C1 segment of cervical spinal cord (tissue), 14 donors: Measurements from ENCODE around the gene CKLF.
"Not testable (repeated sequence)": the region's sequence is repeated elsewhere in the genome, so short reads cannot be mapped to it uniquely, and the experiment has no call there.

Experiments
- DNase-seq, 14 donors: peaks; one replicate each; lab custom pipeline; 2025; lab: John Stamatoyannopoulos, UW

Gene CKLF

DNA sequence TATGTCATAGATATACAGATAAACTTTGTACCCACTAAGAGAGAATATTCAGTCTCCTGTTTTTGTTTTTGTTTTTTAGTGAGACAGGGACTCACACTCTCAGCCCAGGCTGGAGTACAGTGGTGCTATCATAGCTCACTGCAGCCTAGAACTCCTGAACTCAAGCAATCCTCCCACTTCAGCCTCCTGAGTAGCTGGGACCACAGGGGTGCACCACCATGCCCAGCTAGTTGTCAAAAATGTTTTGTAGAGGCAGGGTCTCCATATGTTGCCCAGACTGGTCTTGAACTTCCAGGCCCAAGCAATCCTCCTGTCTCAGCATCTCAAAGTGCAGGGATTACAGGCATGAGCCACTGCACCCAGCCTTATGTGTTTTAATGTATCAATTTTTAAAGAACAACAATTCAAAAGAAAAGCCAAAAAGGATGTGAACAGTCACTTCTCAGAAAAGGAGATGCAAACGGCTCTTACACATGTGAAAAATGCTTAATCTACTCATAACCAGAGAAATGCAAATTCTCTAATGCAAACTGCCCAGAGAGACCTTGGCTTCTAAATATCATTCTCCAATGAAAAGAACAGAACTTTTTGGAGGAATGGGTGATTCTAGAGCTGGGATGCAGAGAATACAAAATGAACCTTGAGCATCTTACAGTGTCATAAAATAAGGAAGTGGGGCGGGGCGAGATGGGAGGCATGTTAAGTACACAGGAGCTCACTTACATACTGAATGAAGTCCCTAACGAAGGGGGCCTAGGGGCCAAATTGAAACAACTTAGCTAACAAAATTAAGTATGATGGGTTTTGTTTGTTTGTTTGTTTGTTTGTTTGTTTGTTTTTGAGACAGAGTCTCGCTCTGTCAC lies 44.8 kb downstream of the CKLF start:
- no peak for DNase-seq

DNA sequence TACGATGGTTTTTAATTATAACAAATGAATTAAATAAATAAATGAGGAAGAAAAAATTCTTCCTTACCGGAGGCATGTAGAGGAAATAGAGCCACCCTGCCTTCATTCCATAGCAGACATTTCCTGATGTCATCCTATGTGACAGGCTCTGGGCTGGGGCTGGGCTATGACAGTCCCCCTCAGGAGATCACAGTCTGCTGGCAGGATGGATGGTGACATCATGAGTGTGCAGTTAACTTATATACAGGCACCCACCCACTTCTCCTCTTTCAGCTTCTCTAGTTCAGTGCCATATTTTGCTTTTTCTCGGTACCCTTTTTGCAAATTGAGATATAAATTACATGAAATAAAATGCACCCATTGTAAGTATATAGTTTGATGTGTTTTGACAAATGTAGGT lies 45.7 kb downstream of the CKLF start:
- no peak for DNase-seq

DNA sequence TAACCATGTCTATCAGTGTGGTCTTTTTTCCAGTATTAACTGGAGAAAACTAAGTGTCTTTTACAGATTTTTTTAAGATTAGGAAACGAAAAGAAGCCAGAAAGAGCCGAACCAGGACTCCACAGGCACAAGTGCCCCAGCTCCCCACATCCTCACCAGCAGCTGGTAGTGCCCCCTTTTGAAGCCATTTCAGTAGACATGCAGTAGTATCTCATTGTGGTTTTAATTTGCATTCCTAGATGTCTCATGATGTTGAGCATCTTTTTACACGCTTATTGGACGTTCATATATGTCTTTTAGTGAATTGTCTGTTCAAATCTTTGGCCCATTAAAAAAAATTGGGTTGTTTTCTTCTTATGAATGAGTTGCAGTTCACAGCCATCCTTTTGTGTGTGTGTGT lies 47.4 kb downstream of the CKLF start:
- no peak for DNase-seq

DNA sequence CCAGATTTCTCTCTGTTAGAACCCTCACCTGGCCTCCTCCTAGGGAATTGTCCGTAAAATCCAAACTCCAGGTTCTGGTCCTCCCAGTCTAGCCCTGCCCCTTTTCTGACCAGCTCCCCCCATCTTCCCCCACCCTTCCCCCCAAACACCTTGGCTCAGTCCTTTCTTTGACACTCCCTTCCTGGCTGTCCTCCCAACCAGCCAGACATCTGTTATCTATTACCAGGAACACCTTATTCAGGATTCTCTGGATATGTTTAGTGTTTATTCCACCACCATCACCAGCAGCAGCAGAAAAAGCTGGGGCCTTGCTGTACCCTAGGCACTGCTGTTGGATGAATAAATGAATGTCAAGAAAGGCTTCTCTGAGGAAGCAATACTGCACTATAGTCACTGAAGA lies 48.1 kb downstream of the CKLF start:
- no peak for DNase-seq

DNA sequence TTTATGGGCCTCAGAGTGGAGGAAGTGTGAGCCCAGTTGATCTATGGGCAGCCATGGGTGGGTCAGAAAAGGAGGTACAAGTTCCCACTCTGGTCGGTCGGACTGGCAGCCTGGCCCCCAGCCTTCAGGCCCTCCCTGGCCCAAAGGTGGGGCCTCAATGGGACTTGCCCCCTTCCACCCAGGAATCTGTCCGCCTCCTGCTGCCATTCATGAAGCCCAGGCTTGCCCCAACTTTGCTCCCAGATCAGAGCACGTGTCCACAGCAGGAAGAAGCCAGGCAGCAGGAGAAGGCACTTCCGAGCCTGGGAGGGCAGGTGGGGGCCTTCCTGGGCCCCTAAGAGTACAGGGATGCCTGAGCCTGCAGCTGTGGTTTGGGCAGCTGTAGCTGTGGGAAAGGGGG lies 49.1 kb downstream of the CKLF start:
- DNase-seq: no peak

DNA sequence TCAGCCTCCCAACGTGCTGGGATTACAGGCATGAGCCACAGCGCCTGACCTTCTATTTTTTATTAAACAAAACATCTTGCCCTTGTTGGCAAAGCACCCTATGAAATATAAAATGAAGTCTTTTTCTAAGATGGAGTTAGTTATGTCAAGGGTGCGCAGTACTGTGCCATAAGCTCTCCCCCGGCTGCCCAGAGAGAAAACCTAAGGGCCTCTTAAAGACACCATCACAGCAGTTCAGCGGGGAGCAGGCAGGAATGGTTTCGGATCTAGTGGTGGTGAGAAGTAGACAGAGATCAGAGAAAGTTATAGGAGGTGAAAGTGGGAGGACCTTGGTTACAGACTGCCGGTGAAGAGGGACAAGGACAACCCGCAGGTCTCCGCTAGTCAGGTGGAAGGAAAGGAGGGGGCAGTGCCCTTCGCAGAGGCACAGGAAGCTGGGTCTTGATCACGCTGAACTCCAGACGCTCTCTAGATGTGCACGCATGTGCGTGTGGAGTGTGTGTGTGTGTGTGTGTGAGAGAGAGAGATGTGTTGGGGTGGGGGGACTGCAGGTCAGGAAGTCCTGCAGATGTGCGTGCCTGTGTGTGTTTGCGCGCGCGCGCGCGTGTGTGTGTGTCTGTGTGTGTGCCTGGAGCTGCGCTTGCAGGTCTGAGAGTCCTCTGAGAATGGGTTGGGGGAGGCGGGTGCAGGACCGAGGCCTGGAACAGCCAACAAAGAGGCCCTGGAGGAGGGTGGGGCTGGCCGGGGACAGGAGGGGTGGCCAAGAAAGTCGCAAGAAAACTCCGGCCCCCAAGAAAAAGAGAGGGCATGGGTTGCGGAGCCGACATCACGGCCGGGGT lies 51.4 kb downstream of the CKLF start:
- DNase-seq: peak in 7 of 14 donors; percentile 40 to 71 (median 66)

DNA sequence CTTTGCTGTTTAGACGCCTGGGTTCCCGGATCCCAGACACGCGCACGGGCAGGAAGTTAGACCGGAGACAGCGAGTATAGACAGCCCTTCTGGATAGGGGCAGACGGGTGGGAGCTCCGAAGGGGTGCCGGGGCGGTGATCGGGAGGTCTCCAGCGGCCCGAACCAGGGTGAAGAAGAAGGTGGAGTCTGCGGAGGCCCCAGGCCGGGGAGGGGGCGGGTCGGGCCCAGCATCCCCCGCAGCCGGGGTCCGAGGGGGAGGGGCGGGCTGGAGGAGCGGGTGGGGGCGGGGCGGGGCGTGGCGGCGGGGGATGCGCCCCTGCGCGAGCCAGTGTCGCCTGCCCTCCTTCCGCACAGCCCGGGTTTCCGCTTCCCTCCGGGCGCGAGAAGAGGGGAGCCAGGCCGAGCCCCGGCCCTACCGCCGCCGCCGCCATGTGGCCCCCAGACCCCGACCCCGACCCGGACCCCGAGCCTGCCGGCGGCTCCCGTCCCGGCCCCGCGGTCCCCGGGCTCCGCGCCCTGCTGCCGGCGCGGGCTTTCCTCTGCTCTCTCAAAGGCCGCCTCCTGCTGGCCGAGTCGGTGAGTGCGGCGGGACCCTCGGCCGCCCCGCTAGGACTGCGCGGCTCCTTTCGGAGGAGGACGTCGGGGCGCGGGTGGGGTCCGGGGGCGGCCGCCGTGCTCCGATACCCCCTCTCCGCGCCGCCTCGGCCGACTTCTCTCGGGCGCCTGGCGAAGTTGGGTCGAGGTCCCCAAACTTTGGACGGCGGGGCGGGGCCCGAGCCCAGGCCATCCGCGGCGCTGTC lies 52.2 kb downstream of the CKLF start, which contains the start of gene CMTM3:
Gene CMTM3, plus strand, starts transcription at position 329 of the 801 bp plus-strand sequence. Its CDS starts 102 bp downstream, at position 431.
- DNase-seq: peak in 10 of 14 donors; percentile 32 to 80 (median 57)

DNA sequence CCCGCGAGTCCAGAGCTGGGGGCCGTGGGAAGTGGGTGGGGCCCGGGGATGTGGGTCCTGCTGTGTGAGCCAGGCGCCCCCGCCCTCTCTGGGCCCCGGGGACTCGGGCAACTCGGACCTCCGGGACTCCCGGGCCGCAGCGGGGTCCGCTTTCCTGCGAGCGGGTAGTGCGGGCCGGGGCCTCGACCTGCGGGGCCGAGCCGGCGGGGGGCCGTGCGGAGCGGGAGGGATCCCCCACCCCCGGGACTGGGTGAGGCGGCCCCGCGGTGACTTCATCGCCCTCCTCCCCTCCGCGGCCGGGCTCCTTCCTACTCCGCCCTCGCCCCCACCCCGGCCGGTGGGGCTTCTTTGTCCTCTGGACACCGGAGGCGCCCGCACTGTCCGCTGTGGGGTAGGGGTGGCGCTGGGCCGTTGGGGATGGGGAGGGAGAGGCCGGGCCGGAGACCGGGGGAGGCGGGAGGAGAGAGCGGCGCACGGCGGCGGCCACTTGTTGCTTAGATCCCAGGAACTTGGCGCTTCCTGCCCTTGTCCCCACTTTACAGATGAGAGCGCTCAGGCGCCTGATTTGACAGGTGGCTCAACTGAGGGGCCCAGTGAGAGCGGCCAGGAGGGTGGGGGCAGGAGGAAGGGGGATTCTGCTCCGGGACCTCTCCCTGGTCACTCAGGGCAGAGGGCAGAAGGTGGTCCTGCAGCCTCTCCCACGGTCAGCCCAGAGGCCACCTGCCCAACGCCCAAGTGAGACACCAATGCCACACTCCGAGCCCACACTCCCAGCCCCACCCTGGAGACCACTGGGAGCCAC lies 53.0 kb downstream of the CKLF start:
- peak in 5 of 14 donors; percentile 37 to 70 (median 61) for DNase-seq

DNA sequence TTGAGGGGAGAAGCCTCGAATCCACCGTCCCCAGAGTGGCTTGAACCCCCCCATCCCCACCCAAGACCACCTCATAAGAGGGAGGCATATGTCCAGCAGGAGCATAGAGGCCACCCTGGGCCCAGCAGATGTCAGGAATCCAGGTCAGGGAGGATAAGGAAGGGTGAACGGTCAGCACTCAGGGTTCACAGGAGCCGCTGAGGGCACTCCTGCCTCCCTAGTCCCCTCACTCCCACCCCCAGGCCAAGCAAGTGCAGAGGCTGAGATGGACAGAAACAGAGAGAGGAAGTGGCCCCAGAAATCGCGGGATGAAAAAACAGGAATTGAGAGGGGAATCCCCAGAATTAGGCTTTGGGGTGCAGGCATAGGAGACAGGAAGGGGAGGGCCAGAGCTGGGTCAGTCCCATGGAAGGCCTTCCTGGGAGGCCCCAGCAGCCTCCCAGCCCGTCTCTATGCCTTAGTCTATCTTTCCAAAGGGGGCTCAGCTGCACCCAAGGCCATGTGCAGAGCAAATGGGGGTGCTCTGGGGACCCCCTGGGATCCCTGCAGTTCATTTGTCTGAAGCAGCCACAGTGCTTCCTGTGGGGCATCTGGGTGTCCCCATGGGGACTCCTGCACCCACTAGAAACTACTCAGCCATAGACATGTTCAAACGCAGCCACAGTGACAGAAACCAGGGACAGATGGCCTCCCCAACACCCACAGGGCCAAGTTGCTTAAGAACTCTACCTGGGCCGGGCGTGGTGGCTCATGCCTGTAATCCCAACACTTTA lies 53.8 kb downstream of the CKLF start:
- DNase-seq: peak in 1 of 14 donors; percentile 9

DNA sequence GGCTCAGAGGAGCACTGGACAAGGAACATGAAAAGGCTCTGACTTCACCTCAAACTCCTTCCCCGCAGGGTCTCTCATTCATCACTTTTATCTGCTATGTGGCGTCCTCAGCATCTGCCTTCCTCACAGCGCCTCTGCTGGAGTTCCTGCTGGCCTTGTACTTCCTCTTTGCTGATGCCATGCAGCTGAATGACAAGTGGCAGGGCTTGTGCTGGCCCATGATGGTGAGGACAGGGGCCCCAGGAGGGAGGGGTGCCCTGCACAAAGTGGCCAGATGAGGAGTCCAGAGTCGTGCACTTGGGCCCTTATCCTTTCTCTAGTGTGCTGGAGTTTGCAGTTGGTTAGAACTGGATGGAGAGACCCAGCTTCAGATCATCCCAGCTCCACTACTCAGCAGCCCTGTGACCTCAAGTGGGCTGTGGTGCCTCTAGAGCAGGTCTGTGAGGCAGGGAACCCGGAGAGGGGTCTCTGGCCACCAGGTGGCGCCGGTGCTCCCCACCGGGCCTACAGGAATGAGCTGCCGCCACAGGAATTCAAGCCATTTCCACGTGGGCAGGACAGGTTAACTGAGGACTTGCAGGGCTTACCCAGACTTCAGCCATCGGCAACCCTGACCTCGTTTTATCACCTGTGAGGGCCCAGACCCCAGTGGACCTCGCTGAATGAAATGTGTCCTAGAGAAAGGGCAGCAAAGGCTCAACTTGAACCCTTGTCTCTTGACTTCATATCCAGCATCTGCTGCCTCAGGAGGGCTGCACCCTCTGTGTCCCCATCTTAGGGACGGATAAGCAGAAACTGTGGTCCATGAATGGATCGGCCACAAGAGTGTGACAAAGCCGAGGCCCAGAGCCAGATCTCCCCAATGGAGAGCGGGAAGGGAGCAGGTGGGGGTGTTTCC lies 56.1 kb downstream of the CKLF start:
- DNase-seq: peak in 12 of 14 donors; percentile 23 to 80 (median 44)

DNA sequence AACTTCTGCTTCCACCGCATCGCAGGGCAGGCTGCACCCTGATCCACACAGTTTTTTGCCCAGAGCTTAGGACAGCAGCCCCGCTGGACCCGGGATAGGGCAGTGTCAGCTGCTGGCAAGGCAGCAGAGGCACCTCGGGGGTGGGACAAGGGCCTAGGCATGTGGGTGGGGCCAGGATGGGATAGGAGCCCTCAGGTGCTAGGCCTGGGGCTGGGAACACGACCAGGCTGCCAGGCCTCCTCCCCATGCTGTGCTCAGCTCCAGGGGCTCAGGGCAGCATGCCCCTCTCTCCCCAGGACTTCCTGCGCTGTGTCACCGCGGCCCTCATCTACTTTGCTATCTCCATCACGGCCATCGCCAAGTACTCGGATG lies 56.7 kb downstream of the CKLF start:
- no peak for DNase-seq

DNA sequence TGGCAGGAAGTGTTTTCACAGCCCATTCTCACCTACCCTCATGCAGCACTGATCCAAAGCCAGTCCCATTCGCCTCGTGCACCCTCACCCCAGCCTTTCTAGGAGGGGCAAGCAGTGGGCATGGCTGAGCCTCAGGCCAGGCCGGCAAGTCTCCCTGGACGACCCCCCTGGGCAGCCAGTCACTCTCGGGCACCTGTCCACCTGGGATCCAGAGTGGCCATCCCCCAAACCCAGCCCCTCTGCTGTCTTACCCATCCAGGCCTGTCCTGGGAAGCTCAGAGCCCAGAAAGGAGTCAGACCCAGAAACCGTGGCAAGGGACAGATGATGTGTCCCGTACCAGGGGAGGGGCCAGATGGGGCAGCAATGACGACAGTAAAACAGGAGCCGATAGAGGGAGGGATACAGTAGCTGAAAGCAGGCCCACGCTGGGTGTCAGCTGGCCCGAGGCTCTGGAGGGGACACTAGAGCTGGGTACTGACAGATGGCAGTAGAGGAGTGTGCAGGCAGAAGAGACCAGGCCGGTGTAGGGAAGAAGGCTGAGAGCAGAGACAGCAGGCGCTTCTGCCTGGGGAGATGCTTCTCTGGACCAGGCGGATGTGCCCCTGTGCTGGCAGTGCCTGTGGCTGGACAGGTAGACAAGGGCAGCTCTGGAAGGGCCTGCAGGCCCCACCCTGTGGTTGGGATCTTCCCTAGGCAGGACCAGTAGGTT lies 57.9 kb downstream of the CKLF start:
- peak in 1 of 14 donors; percentile 14 for DNase-seq

DNA sequence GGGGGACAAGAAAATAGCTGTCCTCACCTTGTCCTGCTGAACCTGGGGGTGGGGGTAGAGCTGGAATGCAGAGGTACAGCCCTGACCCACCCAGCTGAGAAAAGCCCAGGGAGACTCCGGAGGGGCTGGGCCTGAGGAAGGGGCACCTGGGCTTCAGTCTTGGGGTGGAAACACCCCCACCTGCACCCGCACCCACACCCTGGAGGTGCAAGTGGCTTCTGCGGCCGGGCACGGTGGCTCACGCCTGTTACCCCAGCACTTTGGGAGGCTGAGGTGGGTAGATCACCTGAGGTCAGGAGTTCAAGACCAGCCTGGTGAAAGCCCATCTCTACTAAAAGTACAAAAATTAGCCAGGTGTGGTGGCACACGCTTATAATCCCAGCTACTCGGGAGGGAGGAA lies 59.5 kb downstream of the CKLF start:
- DNase-seq: not testable (repeated sequence)

DNA sequence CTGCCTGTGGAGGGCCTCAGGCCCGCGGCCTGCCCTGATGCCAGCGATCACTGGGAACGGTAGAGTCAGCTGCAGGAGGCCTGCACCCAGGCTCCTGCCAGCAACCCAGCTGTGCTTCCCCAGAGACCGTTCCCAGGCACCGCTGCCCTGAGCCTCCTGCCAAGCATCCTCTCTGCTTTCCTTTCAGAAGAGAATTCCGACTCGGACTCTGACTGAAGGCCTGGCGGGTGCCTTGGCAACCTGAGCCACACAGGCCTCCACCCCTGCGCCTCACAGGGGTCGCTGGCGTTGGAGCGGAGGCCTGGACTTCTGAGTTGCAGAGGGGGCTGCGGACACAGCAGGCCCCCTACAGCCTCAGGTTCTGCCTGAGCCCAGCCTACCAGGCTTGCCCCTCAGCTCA lies 60.0 kb downstream of the CKLF start:
- peak in 8 of 14 donors; percentile 26 to 73 (median 46) for DNase-seq

DNA sequence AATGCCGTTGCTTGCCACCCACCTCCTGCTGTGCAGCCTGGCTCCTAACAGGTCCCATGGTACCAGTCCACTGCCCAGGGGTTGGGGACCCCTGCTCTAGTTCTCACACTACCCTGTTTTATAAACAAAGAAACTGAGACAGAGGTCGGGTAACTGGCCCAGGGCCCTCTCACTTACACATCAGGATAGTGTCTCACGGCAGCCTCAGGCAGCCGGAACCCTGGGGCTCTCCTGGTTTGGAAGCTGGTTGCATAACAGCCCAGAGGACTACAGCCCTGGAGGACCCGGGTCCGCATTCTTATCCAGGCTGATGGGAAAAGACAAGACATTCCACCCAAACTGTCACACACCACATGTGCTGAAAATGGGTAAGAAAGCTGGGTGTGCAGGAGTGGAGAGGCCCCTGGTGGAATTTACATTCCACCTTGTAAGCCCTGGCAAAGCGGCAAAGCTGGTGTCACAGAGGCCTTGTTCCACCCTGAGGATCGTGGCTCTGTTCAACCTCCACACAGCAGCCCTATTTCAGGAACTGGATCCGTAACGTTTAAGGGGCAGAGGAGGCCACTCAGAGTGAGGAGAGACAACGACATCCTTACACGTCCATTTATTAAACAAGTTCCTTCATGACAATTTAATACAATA lies 61.9 kb downstream of the CKLF start:
- DNase-seq: no peak
